CD4-positive, alpha-beta T cell treated with Interleukin-15 for 1 hour (primary cell): ENCODE results near the gene IER5.
A peak's percentile ranks its signal among the peaks of the same experiment; 100 is the strongest.

Experiments
- DNase-seq: peaks from one replicate; pipeline ENCODE4 v3.0.0-alpha.2; 2020

IER5 gene

GRCh38 chr1:181077576-181078242 is 10.8 kb upstream of the IER5 start:
- DNase-seq: no peak

- DNase-seq: no peak
These were observed 9.1 kb upstream of the IER5 start for GRCh38 chr1:181079382-181079781.

GRCh38 chr1:181079920-181080319 is 8.6 kb upstream of the IER5 start:
- DNase-seq: no peak

- DNase-seq: no peak
These were observed 7.9 kb upstream of the IER5 start for GRCh38 chr1:181080556-181080955.

GRCh38 chr1:181081395-181081794 is 7.1 kb upstream of the IER5 start:
- DNase-seq: no peak

- peak; percentile 79 for DNase-seq
These were observed 4.5 kb upstream of the IER5 start for GRCh38 chr1:181083842-181084605.

- DNase-seq: no peak
These were observed 3.9 kb upstream of the IER5 start for GRCh38 chr1:181084606-181084969.

- no peak for DNase-seq
These were observed 2.4 kb upstream of the IER5 start for GRCh38 chr1:181086091-181086490.

GRCh38 chr1:181086926-181087325 is 1.6 kb upstream of the IER5 start:
- DNase-seq: no peak

- DNase-seq: peak; percentile 67
These were observed 1.0 kb upstream of the IER5 start for GRCh38 chr1:181087400-181087901.

GRCh38 chr1:181089017-181089675 is 646 bp downstream of the IER5 start:
- DNase-seq: peak; percentile 31

GRCh38 chr1:181089676-181090544 is 1.4 kb downstream of the IER5 start:
- DNase-seq: peak; percentile 91

GRCh38 chr1:181090641-181091126 is 2.2 kb downstream of the IER5 start:
- peak; percentile 55 for DNase-seq

GRCh38 chr1:181091309-181092040 is 3.0 kb downstream of the IER5 start:
- DNase-seq: no peak

GRCh38 chr1:181092056-181092455 is 3.6 kb downstream of the IER5 start:
- DNase-seq: no peak

GRCh38 chr1:181092883-181093458 is 4.5 kb downstream of the IER5 start:
- DNase-seq: no peak

GRCh38 chr1:181094416-181095212 is 6.1 kb downstream of the IER5 start:
- no peak for DNase-seq

- DNase-seq: no peak
These were observed 6.8 kb downstream of the IER5 start for GRCh38 chr1:181095260-181095659.

GRCh38 chr1:181095763-181096184 is 7.3 kb downstream of the IER5 start:
- no peak for DNase-seq

GRCh38 chr1:181097242-181097641 is 8.7 kb downstream of the IER5 start:
- DNase-seq: no peak
